Activated effector memory CD4-positive, alpha-beta T cell treated with anti-CD3 and anti-CD28 coated beads, Interleukin-2, amount 50 U/mL, for 16 hours (primary cell): ENCODE data around the gene OR9Q1.
"Not testable (repeated sequence)": the region's sequence is repeated elsewhere in the genome, so short reads cannot be mapped to it uniquely, and the experiment has no call there.

Source experiments
- DNase-seq: peaks from one replicate; pipeline ENCODE4 v3.0.0-alpha.2; 2020

OR9Q1 gene

GRCh38 chr11:58135171-58135570 lies 111.5 kb downstream of the OR9Q1 start:
- DNase-seq = no peak

- no peak for DNase-seq
Measured at GRCh38 chr11:58142761-58143160, 119.1 kb downstream of the OR9Q1 start.

- DNase-seq = no peak
Measured at GRCh38 chr11:58152781-58153180, 129.1 kb downstream of the OR9Q1 start.

GRCh38 chr11:58164389-58164788 lies 140.7 kb downstream of the OR9Q1 start:
- no peak for DNase-seq

- no peak for DNase-seq
Measured at GRCh38 chr11:58164990-58165389, 141.3 kb downstream of the OR9Q1 start.

- no peak for DNase-seq
Measured at GRCh38 chr11:58165504-58166106, 141.9 kb downstream of the OR9Q1 start.

- DNase-seq = no peak
Measured at GRCh38 chr11:58177409-58178054, 153.9 kb downstream of the OR9Q1 start.

- no peak for DNase-seq
Measured at GRCh38 chr11:58178444-58178843, 154.8 kb downstream of the OR9Q1 start.

GRCh38 chr11:58179648-58180047 lies 156.0 kb downstream of the OR9Q1 start:
- DNase-seq = no peak

GRCh38 chr11:58186938-58187337 lies 163.3 kb downstream of the OR9Q1 start:
- no peak for DNase-seq

- no peak for DNase-seq
Measured at GRCh38 chr11:58188770-58189169, 165.1 kb downstream of the OR9Q1 start, which contains the start of gene OR9Q2. Gene OR9Q2 (plus strand): TSS chr11:58189070. CDS start chr11:58190491, 1,421 bp downstream.

GRCh38 chr11:58192229-58192628 lies 168.5 kb downstream of the OR9Q1 start:
- no peak for DNase-seq

- no peak for DNase-seq
Measured at GRCh38 chr11:58193391-58193790, 169.7 kb downstream of the OR9Q1 start.

GRCh38 chr11:58195939-58196338 lies 172.3 kb downstream of the OR9Q1 start:
- no peak for DNase-seq

GRCh38 chr11:58199271-58199670 lies 175.6 kb downstream of the OR9Q1 start:
- no peak for DNase-seq

- no peak for DNase-seq
Measured at GRCh38 chr11:58204042-58204441, 180.4 kb downstream of the OR9Q1 start, which contains the start of gene OR1S2. Gene OR1S2 (minus strand): TSS chr11:58204142. CDS start chr11:58204142, 0 bp downstream.

GRCh38 chr11:58212420-58212819 lies 188.7 kb downstream of the OR9Q1 start, which contains the start of gene OR1S1:
Gene OR1S1 (plus strand): TSS chr11:58212720.
- not testable (repeated sequence) for DNase-seq

GRCh38 chr11:58216476-58216875 lies 192.8 kb downstream of the OR9Q1 start:
- DNase-seq = no peak

GRCh38 chr11:58222721-58223120 lies 199.0 kb downstream of the OR9Q1 start:
- DNase-seq = no peak

GRCh38 chr11:58227956-58228615 lies 204.4 kb downstream of the OR9Q1 start:
- DNase-seq = no peak
